ENCODE results near the gene SAYSD1.

Gene SAYSD1

GRCh38 chr6:39079197-39080125, 35.5 kb downstream of the SAYSD1 start:
- no peak for DNase-seq (ENCODE audit: low spot score)

- DNase-seq (ENCODE audit: low spot score), result no peak
These were observed 36.3 kb downstream of the SAYSD1 start for GRCh38 chr6:39078695-39079094.

- no peak for DNase-seq (ENCODE audit: low spot score)
These were observed 36.9 kb downstream of the SAYSD1 start for GRCh38 chr6:39077882-39078594.

DNA sequence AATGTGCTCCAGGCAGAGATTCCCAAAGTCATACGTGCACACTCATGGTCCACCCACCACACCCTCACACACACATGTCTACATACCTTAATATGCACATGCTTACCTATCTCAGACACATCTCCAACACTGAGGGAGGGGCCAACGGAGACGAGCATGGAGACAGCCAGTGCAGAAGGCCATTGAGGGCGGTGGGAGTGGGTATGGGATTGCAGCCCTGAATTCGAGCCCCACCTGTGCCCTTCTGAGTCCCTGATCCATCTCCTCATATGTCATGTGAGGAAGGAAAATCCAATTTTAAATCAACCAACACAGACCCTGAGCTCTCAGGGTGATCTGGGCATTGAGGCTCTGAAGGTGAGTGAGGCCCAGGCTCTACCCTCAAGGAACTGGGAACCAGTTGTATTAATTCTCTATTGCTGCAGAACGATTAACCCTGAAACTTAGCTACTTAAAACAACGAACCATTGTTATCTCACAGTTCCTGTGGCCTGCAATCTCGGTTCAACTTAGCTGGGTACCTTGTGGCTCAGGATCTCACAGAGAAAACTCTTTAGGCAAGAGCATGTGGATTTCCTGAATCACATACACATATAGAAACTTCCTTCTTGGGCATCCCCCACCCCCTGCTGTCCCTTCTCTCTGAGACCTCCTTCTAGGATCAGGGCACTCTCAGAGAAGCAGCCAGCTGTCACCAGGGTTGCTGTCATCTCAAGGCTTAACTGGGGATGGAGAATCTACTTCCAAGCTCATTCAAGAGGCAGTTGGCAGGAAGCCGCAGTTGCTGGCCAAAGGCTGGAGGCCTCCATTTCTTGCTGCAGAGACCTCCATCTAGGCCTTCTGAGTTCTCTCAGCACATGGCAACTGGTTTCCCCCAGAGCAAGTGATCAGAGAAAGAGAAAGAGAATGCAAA, 38.1 kb downstream of the SAYSD1 start:
- DNase-seq (ENCODE audit: low spot score), result no peak

DNA sequence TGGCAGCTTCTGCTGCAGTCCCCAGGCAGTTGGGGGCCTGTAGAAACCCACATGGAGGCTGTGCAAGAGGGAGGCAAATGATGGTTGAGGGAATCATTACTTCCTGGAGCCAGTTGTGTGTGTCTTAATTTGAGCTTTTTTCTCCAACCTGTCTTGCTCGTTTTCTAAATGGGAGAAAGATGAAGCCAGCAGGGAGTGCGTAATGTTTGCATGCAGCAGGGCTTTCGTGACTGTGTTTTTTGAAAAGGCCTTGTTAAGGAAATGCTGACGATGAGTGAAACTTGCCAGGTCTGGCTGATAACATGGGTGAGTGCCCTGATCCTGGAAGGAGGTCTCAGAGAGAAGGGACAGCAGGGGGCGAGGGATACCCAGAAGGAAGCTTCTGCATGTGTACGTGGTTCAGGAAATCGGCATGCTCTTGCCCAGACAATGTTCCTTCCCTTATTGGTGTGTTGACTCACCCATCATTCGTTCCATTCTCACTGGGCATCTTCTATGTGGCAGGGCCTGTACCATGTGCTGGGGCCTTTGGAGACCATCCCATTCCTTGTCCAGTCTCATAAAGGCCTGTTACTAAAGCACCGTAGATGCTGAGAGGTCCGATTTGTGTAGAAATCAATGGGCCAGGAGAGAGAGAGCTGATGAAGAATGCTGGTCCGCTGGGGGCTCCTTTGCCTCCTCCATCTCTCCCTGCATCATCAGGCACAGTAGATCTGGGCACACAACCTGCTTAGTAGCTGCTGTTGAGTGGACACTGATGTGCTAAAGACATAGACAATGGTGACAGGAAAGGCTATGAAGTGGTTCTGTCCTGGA, 39.0 kb downstream of the SAYSD1 start:
- no peak for DNase-seq (ENCODE audit: low spot score)

- DNase-seq (ENCODE audit: low spot score), result no peak
These were observed 39.8 kb downstream of the SAYSD1 start for GRCh38 chr6:39075010-39075686.

- no peak for DNase-seq (ENCODE audit: low spot score)
These were observed 40.5 kb downstream of the SAYSD1 start for GRCh38 chr6:39074486-39074885.

GRCh38 chr6:39073471-39074355, 41.3 kb downstream of the SAYSD1 start:
- DNase-seq (ENCODE audit: low spot score), result no peak

DNA sequence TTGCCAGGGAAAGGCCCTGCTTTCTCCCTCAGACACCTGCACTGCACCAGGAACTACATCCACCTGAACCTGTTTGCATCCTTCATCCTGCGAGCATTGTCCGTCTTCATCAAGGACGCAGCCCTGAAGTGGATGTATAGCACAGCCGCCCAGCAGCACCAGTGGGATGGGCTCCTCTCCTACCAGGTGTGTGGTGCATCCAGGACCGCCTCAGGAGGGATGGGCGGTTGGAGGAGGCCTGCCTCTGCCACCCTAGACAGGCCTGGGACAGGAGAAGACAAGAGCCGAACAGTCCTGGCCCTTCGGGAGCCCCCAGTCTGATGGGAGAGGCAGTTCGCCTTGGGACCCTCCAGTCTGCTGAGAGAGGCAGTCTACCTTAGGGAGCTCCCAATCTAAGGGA, 42.2 kb downstream of the SAYSD1 start:
- DNase-seq (ENCODE audit: low spot score), result no peak

- no peak for DNase-seq (ENCODE audit: low spot score)
These were observed 46.6 kb downstream of the SAYSD1 start for GRCh38 chr6:39068391-39068790.

DNA sequence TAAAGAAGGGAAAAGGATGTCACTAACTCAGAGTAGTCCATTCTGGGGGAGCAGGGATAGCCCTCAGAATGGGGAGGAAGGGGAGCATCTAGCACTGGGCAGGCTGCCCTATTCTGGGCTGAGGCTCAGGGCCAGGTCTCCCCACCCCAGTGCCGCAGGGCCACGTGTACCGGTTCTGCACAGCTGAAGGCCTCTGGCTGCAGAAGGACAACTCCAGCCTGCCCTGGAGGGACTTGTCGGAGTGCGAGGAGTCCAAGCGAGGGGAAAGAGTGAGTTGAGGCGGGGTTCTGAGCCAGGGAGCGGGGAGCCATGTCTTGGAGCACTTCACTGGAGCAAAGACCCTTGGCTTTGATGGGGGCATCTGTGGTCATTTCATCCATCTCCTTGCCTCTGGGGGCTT, 49.4 kb downstream of the SAYSD1 start:
- no peak for DNase-seq (ENCODE audit: low spot score)

DNA sequence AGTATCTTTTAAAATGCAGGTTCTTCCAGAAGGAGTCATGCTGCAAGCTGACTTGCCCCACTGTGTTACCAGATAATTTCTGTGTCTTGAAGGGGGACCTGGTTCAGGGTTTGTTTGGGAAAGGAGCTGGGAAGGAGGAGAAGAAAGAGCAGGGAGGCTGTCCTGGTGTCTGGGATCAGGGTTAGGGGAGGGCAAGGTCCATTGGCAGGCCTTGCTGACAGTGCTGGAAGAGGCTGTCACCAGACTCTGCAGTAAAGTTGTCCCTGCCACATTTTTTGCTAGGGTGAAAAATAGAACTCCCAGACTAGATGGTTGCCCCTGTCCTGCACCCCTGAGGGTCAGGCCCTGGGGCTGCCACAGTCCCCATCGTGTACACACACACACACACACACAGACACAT, 51.5 kb downstream of the SAYSD1 start:
- DNase-seq (ENCODE audit: low spot score), result no peak

GRCh38 chr6:39062014-39062740, 52.8 kb downstream of the SAYSD1 start:
- DNase-seq (ENCODE audit: low spot score), result no peak

DNA sequence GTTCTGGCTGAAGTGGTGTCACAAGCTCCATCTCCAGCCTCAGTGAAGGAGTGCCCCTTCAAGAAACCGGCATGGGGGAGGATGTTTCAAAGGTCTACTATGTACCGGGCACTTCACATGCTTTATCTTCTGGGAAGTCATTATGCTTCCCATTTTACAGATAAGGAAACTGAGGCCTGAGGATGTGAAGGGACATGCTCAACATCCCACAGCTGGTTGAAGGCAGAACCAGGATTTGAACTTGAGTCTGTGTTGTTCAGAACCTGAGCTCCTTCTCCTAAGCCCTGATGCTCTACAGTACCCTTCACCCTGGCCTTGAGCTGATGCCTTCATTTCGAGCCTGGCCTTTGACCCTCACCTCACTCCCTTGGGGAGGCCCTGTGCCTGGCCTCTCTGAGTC, 53.4 kb downstream of the SAYSD1 start:
- no peak for DNase-seq (ENCODE audit: low spot score)

GRCh38 chr6:39061182-39061581, 53.8 kb downstream of the SAYSD1 start:
- no peak for DNase-seq (ENCODE audit: low spot score)

GRCh38 chr6:39060467-39061160, 54.4 kb downstream of the SAYSD1 start:
- no peak for DNase-seq (ENCODE audit: low spot score)

- DNase-seq (ENCODE audit: low spot score), result no peak
These were observed 55.3 kb downstream of the SAYSD1 start for GRCh38 chr6:39059496-39060310.
